Activated CD4-positive, alpha-beta T cell treated with anti-CD3 and anti-CD28 coated beads, Interleukin-2, Interleukin-6, amounts not matched to agents 100 ng/mL and 50 ng/mL, durations not matched to agents 16 hours and 8 hours (primary cell): ENCODE measurements around the gene FOXC1.

Experiments
- DNase-seq: peaks from one replicate; pipeline ENCODE4 v3.0.0-alpha.2; 2020

Gene FOXC1

DNA sequence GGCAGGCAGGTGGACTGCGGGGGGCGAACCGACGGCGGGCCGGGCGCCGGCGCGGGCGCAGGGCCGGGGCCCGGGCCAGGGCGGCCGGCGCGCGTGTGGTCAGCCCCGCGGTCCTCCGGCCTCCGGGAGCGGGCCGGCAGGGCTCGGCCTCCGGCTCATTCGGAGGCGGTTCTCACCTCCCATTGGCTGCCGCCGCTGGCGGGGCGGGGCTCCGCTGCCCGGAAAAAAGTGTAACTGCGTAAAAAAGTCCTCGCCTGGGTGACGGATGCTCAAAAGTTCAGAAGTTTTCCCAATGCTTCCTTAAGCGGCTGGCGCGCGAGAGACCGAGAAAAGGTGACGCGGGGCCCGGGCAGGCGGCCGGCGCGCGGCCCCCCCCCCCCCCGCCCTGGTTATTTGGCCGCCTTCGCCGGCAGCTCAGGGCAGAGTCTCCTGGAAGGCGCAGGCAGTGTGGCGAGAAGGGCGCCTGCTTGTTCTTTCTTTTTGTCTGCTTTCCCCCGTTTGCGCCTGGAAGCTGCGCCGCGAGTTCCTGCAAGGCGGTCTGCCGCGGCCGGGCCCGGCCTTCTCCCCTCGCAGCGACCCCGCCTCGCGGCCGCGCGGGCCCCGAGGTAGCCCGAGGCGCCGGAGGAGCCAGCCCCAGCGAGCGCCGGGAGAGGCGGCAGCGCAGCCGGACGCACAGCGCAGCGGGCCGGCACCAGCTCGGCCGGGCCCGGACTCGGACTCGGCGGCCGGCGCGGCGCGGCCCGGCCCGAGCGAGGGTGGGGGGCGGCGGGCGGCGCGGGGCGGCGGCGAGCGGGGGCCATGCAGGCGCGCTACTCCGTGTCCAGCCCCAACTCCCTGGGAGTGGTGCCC lies at the start of gene FOXC1:
Gene FOXC1, plus strand, starts transcription at position 268 of the 849 bp plus-strand sequence. Its CDS starts 531 bp downstream, at position 799.
- peak; percentile 67 for DNase-seq

DNA sequence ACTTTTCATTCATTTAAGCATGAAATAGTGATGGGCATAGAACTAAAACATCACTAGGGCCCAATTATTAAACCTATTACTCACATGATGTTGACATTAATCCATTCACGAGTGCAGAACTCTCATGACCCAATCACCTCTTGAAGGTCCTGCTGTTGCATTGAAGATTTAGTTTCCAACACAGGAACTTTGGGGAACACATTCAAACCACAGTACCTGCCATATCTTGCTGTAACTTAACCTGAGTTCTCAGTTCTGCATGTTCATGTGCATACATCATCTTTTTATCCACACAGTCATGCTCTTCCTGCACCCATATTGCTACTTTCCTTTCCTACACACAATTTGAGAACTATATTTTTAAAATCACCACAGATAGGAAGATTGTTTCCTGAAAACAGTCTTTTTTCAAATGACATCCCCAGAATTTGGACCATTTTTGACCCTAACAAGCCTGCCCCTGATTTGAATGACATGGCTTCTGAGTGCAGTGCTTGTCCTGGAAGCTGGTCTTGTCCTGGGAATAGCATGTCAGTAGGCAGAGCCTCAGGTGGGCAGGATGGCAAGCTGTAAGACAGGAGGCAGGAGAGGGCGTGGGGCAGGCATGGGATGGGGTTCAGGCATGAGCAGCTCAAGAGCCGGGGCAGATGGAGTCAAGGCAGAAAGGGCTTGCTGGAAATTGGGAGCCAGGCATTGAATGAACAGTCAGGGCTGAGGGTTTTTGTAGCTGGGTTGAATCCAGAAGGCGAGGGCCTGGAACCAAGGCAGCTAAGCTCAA lies 49.2 kb upstream of the FOXC1 start:
- DNase-seq, result no peak

DNA sequence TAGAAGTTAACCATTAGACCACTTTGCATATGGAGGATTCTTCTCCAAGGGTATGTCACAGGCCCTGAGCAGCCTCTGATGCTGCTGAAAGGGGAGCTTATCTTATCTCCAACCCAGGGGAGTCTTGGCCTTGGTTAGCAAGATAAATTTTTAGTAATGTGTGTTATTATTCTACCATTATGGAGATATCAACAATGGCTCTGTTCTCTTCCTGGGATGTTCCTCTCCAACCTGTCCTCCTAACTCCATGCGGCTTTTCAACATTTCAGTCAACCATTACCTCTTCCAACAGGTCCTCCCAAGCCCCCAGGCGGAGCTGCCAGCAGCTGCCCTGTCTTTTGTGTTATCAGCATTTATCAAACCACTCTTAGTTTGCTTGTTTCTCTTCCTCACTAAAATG lies 48.4 kb upstream of the FOXC1 start:
- no peak for DNase-seq

DNA sequence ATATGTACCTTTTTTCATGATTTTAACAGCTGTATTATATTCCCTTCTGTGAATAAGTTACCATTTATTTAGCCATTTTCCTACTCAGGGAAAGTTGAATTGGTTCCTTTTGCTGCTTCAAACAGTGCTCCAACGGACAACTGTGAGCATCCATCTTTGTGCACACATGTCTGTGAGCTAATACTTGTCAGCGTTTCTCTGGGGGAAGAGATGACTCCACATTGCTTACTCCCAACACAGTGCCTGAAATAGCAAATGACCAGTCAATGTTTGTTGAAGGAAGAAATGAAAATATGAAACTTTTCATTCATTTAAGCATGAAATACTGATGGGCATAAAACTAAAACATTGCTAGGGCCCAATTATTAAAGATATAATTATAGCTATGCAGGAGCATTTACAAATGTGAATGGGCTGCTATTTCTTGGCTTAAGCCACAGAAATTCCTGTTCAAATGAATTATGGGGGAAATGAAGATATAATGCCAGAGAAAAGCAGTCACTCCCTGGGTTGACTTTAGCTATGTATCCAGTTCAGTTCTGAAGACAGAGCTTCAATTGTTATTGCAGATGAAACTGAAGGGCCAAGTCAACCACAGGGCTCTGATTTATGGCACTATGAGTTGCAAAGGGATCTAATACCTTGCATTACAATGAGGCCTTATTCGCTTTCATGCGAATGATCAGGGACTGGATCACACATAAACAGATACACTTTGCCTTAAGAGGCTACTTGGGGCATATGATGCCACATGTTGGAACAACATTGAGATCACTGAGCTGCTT lies 47.4 kb upstream of the FOXC1 start:
- no peak for DNase-seq

DNA sequence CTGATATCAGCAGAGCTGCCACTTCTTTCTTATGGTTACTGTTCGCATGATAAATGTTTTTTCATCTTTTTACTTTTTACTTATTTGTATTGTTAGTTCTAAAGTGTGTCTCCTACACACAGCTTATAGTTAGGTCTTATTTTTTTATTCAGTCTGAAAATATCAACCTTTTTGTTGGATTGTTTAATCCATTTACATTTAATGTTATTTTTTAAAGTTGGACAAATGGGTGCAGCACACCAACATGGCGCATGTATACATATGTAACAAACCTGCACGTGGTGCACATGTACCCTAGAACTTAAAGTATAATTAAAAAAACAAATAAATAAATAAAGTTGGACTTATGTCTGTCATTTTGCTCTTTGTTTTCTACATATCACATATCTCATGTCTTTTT lies 40.3 kb upstream of the FOXC1 start:
- DNase-seq, result no peak

DNA sequence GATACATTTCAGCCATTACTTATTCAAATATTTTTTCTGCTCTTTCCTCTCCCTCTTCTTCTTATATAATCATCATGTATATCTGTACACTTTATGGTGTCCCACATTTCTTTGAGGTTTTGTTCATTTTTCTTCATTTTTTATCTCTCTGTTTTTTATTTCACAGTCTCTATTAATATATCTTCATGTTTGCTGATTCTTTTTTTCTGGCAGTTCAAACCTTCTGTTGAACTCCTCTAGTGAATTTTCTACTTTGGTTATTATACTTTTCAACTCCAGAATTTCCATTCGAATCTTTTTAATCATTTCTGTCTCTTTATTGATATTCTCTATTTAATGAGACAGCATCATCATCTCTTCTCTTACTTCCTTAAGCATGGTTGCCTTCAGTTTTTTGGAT lies 38.9 kb upstream of the FOXC1 start:
- no peak for DNase-seq

DNA sequence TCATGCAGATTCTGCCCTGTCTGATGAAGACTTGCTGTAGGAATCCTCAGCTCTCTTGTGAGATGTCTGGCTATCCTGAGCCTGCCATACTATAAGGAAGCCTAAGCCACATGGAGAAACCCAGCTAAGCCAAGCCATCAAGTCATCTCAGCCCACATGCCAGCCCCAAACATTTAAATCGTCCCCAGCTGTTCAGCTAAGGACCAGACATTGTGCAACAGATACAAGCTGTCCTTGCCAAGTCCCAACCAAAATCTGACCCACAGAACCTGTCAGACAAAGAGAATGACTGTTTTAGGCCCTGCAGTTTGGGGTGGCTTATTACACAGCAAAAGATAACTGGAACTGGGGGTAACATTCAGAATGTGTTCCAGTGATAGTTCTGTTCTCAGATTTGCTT lies 36.8 kb upstream of the FOXC1 start:
- DNase-seq, result no peak

DNA sequence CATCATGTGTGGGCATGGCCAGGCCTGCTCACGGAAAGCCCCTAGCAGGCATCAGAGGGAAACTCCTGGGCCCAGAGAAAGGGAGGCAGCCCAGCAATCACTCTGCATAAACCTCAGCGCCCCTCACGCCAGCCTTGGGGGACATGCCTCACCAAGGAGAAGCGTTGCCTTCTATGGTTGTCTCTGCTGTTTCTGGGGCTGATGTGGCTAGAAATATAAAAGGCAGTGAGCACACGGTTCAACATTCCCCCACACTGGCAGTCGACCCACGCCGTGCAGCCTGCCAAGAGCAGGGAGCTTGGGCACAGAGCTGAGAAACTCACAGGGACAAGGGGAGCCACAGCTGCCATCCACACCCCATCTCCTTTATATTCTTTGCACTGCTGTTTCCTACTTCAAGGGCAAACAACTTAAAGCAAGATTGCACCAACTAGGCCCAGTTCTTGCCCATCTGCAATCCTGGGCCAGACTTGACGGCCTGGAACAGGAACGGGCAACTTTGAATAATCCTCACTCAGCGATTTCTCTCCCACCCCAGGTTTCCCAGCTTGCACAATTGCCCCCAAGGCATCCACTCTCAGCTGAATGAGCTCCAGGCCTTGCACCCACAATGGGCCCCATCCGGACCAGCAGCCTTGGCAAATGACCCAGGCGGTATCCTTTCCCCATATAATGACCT lies 35.5 kb upstream of the FOXC1 start:
- DNase-seq, result no peak

DNA sequence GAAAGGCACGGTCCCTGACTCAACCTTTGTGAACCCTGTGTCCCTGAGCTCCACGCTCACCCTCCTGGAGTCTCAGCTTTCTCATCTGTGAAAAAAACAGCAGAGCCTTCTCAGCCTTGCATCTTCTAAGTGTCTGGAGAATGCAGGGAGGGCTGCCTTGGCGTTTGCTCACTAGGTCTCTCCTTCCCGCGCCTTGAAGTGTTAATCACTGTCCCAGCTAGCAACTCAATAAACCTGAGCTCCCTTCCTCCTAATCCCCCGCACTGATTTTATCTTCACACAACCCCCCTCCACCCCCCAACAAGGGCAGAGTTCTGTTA lies 34.9 kb upstream of the FOXC1 start:
- no peak for DNase-seq

DNA sequence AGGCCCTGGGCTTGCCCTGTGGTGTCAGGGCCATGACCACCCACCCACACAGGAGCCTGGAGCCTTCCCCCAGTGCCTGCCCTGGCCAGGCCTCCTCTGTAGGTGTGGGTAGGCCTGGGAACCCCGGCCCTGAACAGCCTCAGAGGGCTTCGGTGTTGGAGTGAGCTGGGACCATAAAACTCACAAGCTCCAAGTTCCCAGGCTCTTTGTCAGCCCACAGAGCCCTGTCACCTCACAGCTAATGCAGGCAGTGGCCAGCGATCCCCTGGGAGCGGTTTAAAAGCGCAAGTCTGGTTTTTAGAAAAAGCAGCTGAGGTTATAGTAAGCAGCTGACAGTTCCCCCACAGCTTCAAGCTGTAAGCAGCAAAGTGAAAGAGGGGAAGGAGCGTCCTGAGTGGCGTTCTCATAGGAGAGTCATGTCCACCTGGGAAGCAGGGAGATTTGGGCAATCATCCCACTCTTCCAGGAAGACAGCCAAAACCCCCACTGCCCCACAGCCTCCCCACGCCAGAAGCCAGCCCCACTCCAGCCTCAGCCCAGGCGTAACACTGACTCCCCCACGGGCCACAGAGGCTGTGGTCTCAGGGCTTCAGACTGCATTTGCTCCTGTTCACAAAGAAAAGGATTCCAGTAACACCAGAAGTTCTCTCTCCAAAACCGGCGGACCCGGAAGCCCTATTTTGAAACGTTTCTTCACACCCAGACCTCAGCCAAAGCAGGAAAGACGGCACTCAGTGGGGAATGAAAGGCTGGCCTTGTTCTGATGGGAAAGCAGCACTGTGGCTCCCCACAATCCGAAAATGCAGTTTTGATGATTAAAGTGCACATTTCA lies 34.3 kb upstream of the FOXC1 start:
- DNase-seq, result no peak

DNA sequence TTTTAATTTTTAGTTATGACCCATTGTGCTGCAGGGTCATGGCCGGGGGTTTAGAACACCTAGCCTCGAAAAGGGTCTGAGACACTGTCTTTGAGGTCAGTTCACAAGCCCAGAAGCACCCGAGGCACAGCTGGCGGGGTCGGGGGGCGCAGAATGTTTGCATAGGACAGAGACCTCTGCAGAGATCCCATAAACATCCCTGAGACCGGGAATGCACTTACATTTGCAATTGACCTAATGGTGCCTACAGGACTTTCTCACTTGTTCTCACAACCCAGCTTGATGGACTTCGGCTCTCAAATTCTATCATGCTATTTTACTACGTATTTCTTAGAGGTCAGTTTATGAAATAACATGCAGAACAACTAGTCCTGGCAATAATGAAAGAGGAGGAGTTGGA lies 33.5 kb upstream of the FOXC1 start:
- DNase-seq, result no peak

DNA sequence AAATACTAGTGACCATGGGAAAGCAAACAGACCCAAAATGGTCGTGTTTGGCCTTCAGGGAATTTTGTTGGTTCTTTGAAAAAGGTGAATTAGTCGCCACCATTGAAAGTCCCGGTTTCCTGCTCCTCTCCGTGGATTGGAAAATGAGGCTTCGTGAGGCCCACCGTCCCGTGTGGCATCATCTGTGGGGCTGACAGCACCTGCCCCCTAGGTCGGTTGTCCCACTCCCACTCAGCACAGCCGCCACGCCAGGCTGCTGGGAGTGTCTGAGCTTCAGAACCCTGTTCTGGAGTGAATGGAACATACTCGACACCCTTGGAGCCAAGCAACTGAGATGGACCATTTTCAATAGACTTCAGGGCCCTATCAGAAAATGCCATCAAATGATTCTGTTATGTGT lies 33.0 kb upstream of the FOXC1 start:
- no peak for DNase-seq

DNA sequence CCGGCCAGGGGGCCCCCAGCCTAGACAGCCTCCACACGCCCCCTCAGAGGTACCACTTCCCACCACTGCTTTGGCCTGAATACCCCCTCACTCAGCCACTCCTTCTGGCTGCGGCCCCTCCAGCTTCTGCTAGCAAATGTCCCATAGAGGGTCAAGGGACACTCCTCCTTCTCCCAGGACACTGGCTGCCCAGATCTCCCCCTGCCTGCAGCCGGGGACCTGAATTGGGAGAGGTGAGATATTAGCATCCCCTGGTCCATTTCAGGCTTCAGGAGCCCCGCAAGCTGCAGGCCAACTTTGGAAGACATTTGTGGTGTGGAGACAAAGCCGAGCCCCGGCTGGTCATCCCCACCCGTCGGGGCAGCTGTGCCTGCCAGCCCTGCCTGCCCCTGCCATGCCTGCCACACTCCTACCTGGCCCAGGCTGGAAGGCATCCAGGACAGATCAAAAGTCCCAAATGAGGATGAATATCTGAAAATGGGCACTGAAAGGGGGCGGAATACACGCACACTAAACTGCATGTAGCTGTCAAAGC lies 32.5 kb upstream of the FOXC1 start:
- DNase-seq, result no peak

DNA sequence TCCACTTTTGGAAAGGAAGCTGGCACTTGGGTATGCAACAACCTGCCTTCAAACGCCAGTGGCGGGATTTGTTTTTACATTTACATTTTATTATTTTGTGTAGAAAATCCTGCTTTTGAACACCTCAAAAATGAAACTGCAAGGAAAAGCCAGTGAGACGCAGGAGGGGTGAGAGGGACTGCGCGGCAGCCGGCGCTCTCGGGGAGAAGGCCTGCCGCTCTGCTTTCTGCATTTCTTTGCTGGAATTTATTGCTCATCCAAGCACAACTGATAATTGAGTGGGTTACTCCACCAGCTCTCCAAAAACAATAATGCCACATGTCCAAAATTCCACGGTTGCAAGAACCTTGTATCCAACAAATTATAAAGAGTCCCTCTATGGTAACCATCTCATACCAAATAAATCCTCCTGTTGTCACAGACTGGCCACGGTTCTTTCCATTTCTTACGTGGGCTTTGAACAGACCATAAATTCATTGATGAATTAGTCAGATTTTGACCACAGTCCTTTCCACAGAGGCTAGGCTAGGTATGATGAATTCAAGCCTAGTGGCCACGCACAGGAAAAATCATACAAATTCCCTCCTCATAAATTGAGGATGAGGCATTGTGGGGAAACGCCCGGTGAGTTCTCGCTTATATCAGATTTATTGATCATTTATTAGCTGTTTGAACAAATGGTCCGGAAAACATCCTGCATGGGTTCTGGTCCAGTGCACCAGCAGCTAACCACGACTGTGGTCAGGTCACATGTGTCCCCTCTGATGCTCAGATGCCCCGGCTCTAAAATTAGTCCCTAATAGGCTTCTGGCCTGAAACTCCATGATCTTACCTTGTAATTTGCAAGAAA lies 31.6 kb upstream of the FOXC1 start:
- no peak for DNase-seq

DNA sequence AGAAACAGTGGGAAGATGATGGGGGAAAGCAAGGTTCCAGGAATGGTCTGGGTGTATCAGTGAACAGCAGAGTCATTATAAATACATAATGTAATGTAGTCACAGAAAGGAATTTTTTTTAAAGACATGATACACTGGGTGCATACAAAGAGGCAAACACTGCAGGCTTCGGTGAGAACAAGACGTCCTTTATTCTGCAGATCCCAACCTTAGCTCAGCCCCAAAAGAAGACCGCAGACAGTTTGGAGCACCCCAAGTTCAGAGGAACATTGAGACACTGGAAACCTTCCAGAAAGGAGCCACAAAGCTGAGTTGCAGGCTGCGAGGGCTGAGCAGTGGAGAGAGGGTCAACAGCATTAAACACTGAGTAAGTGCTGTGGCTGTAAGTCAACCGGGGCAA lies 30.6 kb upstream of the FOXC1 start:
- no peak for DNase-seq

DNA sequence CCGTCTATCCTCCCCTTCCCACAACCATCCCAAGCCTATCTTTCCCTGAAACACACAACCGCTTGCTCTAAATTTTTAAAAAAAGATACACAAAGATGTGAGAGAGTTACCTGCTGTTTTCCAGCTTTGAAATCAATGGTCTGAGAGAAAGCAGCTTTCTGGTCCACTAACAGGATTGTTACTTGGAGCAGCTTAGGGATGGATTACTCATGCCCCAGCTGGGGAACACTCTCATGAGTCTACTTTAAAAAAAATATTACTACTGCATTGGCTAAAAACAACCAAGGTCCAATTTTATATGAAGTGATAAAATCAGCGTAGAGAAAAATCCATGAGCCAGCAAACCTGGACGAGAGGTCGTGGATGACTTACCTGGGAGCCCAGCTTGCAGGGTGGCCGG lies 29.6 kb upstream of the FOXC1 start:
- no peak for DNase-seq

DNA sequence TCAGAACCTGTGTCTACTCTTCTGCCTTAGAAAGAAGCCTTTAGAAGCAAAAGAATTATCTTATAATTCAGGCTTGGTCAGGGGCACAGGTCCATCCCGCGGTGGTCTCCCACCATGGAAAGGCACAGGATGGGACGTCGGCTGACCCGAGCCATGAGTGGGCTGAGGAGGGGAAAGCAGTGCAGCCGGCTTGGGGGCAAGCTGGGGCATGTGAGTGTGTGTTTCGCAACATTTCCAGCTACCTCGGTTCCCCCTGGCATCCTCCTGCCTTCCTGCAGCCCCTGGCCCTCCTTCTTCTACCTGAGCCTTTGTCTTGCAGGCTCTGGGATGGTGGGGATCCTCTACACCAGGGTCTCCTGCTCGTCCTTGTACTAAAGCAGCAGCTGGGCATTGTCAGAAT lies 29.1 kb upstream of the FOXC1 start:
- no peak for DNase-seq

DNA sequence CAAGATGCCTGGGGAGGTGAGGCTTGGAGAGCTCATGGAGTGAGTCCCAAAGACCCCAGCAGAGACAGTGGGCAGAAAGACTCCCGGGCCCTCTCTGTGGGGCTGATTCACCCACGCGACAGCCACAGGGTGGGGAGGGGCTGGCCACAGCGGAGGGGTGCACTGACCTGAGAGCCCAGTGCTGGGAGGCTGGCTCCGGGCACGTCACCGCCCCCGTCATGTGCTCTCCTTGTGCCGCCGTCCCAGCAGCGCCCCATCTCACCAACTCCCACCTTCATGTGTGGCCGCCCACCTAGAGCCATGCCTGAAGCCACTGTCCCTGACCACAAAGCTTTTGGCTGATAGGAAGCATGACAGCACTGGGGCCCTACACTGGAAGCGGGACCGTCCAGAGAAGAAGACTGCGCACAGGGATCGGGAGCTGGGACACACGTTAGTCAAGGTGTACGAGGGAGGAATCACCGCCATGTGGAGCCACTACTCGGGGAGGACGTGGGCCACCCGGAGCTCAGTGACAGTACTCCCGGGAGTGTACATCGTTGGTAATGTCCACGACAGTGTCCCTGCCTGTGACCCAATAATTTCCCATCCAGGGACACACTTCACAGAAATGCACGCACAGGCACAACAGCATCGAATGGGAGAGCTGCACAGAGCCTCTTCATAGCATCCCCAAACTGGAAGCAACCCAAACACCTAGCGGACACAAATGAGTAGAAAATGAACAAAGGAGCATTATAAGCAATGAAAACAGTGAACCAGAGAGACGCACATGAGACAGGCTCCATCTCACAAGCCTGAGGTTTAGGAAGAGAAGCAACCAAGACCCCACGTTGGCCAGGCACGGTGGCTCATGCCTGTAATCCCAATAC lies 28.4 kb upstream of the FOXC1 start:
- no peak for DNase-seq

DNA sequence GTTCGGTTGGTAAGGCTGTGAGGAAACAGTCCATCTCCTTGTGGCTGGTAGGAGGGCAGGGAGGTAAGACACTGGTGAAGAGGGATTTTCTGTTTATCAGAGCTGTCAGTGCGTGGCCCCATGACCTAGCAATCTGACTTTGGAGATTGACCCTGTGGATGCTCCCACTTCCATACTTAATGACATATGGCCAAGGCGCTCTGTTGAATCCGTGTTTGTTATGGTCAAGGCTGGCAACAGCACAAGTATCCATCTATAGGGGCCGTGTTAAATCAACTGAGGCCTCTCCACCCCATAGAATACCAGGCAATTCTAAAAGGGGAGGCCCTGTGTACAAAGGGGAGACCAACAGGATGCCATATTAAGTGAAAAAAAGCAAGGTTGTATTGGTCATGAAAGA lies 25.6 kb upstream of the FOXC1 start:
- DNase-seq, result no peak
